Stimulated activated naive CD4-positive, alpha-beta T cell (primary cell): ENCODE data around the gene HDAC1.

Experiments
- DNase-seq, 6 experiments: peaks; one replicate each; lab custom pipeline; 2025; lab: John Stamatoyannopoulos, UW

The HDAC1 gene

GRCh38 chr1:32367912-32368635 lies 76.2 kb downstream of the HDAC1 start:
- no peak for DNase-seq

- peak; percentile 13 to 72 (median 58) for DNase-seq
Observed at GRCh38 chr1:32372149-32372756, 80.4 kb downstream of the HDAC1 start.

- DNase-seq: no peak
Observed at GRCh38 chr1:32373996-32374592, 82.2 kb downstream of the HDAC1 start.

- DNase-seq: no peak
Observed at GRCh38 chr1:32376199-32376598, 84.3 kb downstream of the HDAC1 start.

GRCh38 chr1:32377541-32378220 lies 85.8 kb downstream of the HDAC1 start:
- no peak for DNase-seq

GRCh38 chr1:32380057-32380456 lies 88.2 kb downstream of the HDAC1 start:
- no peak for DNase-seq
